Measurements from ENCODE around the gene PRDX5. TPM values are rescaled to one million over a fixed set of nuclear protein-coding genes. Genes with fewer than 3 reads are reported as not detected.

The PRDX5 gene
- total RNA-seq, 1 donor from 2014 or later = 144 TPM

Small RNA genes lying within 50 kb of the gene (small RNA-seq; reads per million reads assigned to genes)
- gene MIR1237 (not detected), gene MIR7155 (0.07 reads per million), gene RF00019 (not detected)

Other genes with a start within 250 kb of the PRDX5 start
- gene MACROD1, start 152.0 kb upstream of the PRDX5 start, total RNA-seq = 91.9 TPM
- gene STIP1, start 131.9 kb upstream of the PRDX5 start, total RNA-seq = 69.9 TPM
- gene FERMT3, start 111.4 kb upstream of the PRDX5 start, total RNA-seq = 4.7 TPM
- gene TRPT1, start 91.9 kb upstream of the PRDX5 start, total RNA-seq = 53.2 TPM
- gene NUDT22, start 91.8 kb upstream of the PRDX5 start, total RNA-seq = 17.2 TPM
- 18.8 TPM for gene DNAJC4, start 87.6 kb upstream of the PRDX5 start, total RNA-seq
- 24.5 TPM for gene VEGFB, start 83.5 kb upstream of the PRDX5 start, total RNA-seq
- gene FKBP2, start 77.0 kb upstream of the PRDX5 start, total RNA-seq = 26.1 TPM
- 95.0 TPM for gene PPP1R14B, start 71.2 kb upstream of the PRDX5 start, total RNA-seq
- 9.4 TPM for gene PLCB3, start 66.6 kb upstream of the PRDX5 start, total RNA-seq
- gene BAD, start 33.5 kb upstream of the PRDX5 start, total RNA-seq = 23.5 TPM
- 6.3 TPM for gene GPR137, start 32.3 kb upstream of the PRDX5 start, total RNA-seq
- gene KCNK4, start 26.8 kb upstream of the PRDX5 start, total RNA-seq = not detected
- not detected for gene CATSPERZ, start 17.8 kb upstream of the PRDX5 start, total RNA-seq
- gene ESRRA, start 12.6 kb upstream of the PRDX5 start, total RNA-seq = 35.0 TPM
- gene TRMT112, start 562 bp upstream of the PRDX5 start, total RNA-seq = 247 TPM
- gene CCDC88B, start 22.1 kb downstream of the PRDX5 start, total RNA-seq = 2.6 TPM
- gene RPS6KA4, start 41.0 kb downstream of the PRDX5 start, total RNA-seq = 13.6 TPM
- gene SLC22A11, start 237.8 kb downstream of the PRDX5 start, total RNA-seq = not detected